IMR-90 (cell line): Measurements from ENCODE around the gene CD151. TPM values are rescaled to one million over a fixed set of nuclear protein-coding genes. Genes with fewer than 3 reads are reported as not detected.
A peak's percentile ranks its signal among the peaks of the same experiment; 100 is the strongest.

Experiments
- ATAC-seq: fragments of 200-7000 bp; cut with Tn5 transposase; 2 replicates; pipeline ENCODE4 v1.9.1; 2020; ENCODE audit warnings: low read depth, mild to moderate bottlenecking, moderate library complexity
- BruUV-seq: library from RNA; stranded (reverse); fragments of 400-500 nt; replicated peaks from 2 replicates; lab custom pipeline; 2021; lab: Mats Ljungman, UMichigan
- CTCF ChIA-PET: fragments of 300-600 bp; formaldehyde crosslinking; extraction: SDS; loops from one replicate; lab custom pipeline; 2021; ENCODE audit warnings: antibody characterized with exemption; lab: Yijun Ruan, JAX
- POLR2A ChIA-PET: fragments of 300-600 bp; sonication (Branson Sonifier 250); formaldehyde crosslinking; loops from one replicate; lab custom pipeline; 2022; ENCODE audit warnings: antibody characterized with exemption; ENCODE audit not compliant: unreplicated experiment; lab: Charles Lee
- DNase-seq: peaks from one replicate; pipeline ENCODE4 v3.0.0; 2013
- H2AFZ ChIP-seq: replicated peaks from 2 replicates; pipeline ENCODE3; 2013; ENCODE audit warnings: low read length, mild to moderate bottlenecking; ENCODE audit not compliant: poor library complexity
- H2AK5ac ChIP-seq: 2 replicates; pipeline ENCODE4 v1.6.1; 2013; ENCODE audit warnings: low read depth, low read length, inconsistent platforms
- H2AK9ac ChIP-seq: replicated peaks from 2 replicates; pipeline ENCODE3; 2013; ENCODE audit warnings: mild to moderate bottlenecking, low read depth, low read length, moderate library complexity; ENCODE audit not compliant: poor library complexity
- H2BK120ac ChIP-seq: 2 replicates; pipeline ENCODE4 v1.6.1; 2013; ENCODE audit warnings: low read depth, low read length, inconsistent platforms
- H2BK15ac ChIP-seq: 3 replicates; pipeline ENCODE4 v1.6.1; 2013; ENCODE audit warnings: low read depth, low read length, inconsistent platforms
- H2BK20ac ChIP-seq: 2 replicates; pipeline ENCODE4 v1.6.1; 2013; ENCODE audit warnings: low read depth, mild to moderate bottlenecking, inconsistent platforms, low read length, moderate library complexity
- H2BK5ac ChIP-seq: 2 replicates; pipeline ENCODE4 v1.6.1; 2013; ENCODE audit warnings: mild to moderate bottlenecking, low read depth, low read length, inconsistent platforms; ENCODE audit not compliant: poor library complexity, severe bottlenecking
- H3K14ac ChIP-seq: replicated peaks from 2 replicates; pipeline ENCODE4 v1.6.1; 2013; ENCODE audit warnings: low read depth, low read length, inconsistent platforms
- H3K18ac ChIP-seq: 2 replicates; pipeline ENCODE4 v1.6.1; 2013; ENCODE audit warnings: low read depth, low read length, control low read depth
- H3K23ac ChIP-seq: 2 replicates; pipeline ENCODE4 v1.6.1; 2013; ENCODE audit warnings: low read depth, low read length, inconsistent platforms
- H3K27ac ChIP-seq: 2 replicates; pipeline ENCODE4 v1.5.1; 2013; ENCODE audit warnings: mild to moderate bottlenecking, control low read depth, low read length; ENCODE audit not compliant: insufficient read depth
- H3K27me3 ChIP-seq: 2 replicates; pipeline ENCODE4 v1.6.1; 2013; ENCODE audit warnings: low read length; ENCODE audit not compliant: control insufficient read depth, insufficient read depth
- H3K36me3 ChIP-seq: 2 replicates; pipeline ENCODE4 v1.6.1; 2013; ENCODE audit warnings: low read length, mixed read lengths; ENCODE audit not compliant: control insufficient read depth, insufficient read depth
- H3K4ac ChIP-seq: 2 replicates; pipeline ENCODE4 v1.6.1; 2013; ENCODE audit warnings: low read depth, low read length, inconsistent platforms
- H3K4me1 ChIP-seq: 2 replicates; pipeline ENCODE4 v1.6.1; 2013; ENCODE audit warnings: low read length, mixed read lengths; ENCODE audit not compliant: control insufficient read depth, insufficient read depth
- H3K4me2 ChIP-seq: 2 replicates; pipeline ENCODE4 v1.6.1; 2013; ENCODE audit warnings: low read depth, mild to moderate bottlenecking, control low read depth, low read length, moderate library complexity
- H3K4me3 ChIP-seq: 2 replicates; pipeline ENCODE4 v1.5.1; 2013; ENCODE audit warnings: low read depth, mild to moderate bottlenecking, control low read depth, low read length, moderate library complexity; ENCODE audit not compliant: insufficient read depth
- H3K56ac ChIP-seq: 2 replicates; pipeline ENCODE4 v1.6.1; 2013; ENCODE audit warnings: low read length, inconsistent platforms; ENCODE audit not compliant: insufficient read depth; ENCODE audit errors: extremely low read depth
- H3K79me1 ChIP-seq, 2 experiments: 2 replicates each; pipeline ENCODE4 v1.6.1; 2013; ENCODE audit warnings: low read length in 2 of 2, inconsistent platforms in 1 of 2, low read depth in 1 of 2
- H3K9ac ChIP-seq: 2 replicates; pipeline ENCODE4 v1.6.1; 2013; ENCODE audit warnings: low read depth, low read length, control low read depth
- H3K9me1 ChIP-seq: 2 replicates; pipeline ENCODE4 v1.6.1; 2013; ENCODE audit warnings: low read length, inconsistent platforms; ENCODE audit not compliant: insufficient read depth
- H3K9me3 ChIP-seq: 2 replicates; pipeline ENCODE4 v1.6.1; 2013; ENCODE audit warnings: low read length; ENCODE audit not compliant: control insufficient read depth, insufficient read depth
- H4K20me1 ChIP-seq: 2 replicates; pipeline ENCODE4 v1.6.1; 2013; ENCODE audit warnings: low read length, inconsistent platforms; ENCODE audit not compliant: insufficient read depth
- H4K5ac ChIP-seq: 2 replicates; pipeline ENCODE4 v1.6.1; 2013; ENCODE audit warnings: mild to moderate bottlenecking, low read depth, low read length, control low read depth
- H4K8ac ChIP-seq, 2 experiments: 2 replicates each; pipeline ENCODE4 v1.6.1; 2013; ENCODE audit warnings: low read depth in 2 of 2, low read length in 2 of 2, control low read depth in 1 of 2, inconsistent platforms in 1 of 2
- H4K91ac ChIP-seq: 2 replicates; pipeline ENCODE4 v1.6.1; 2013; ENCODE audit warnings: low read depth, low read length, inconsistent platforms; ENCODE audit not compliant: insufficient read depth
- BHLHE40 ChIP-seq: fragments of 150-350 bp; IDR thresholded peaks from 2 replicates; pipeline ENCODE4 v1.6.1; 2016; ENCODE audit warnings: mild to moderate bottlenecking, low read depth, low read length
- CHD1 ChIP-seq: IDR thresholded peaks from 2 replicates; pipeline ENCODE4 v1.6.1; 2012; ENCODE audit warnings: low read depth, low read length, improper control_type of control experiment
- CTCF ChIP-seq: conservative IDR thresholded peaks from 2 replicates; pipeline ENCODE4 v1.5.1; 2012; ENCODE audit warnings: mild to moderate bottlenecking, low read depth, low read length, improper control_type of control experiment
- ELK1 ChIP-seq: fragments of 150-350 bp; IDR thresholded peaks from 2 replicates; pipeline ENCODE4 v1.6.1; 2016; ENCODE audit warnings: low read depth, mild to moderate bottlenecking, low read length, moderate library complexity, borderline replicate concordance
- FOS ChIP-seq: fragments of 150-350 bp; IDR thresholded peaks from 2 replicates; pipeline ENCODE4 v1.6.1; 2016; ENCODE audit warnings: low read depth, low read length
- MAZ ChIP-seq: IDR thresholded peaks from 2 replicates; pipeline ENCODE4 v1.6.1; 2012; ENCODE audit warnings: low read depth, mild to moderate bottlenecking, low read length, improper control_type of control experiment, moderate library complexity, borderline replicate concordance
- MXI1 ChIP-seq: IDR thresholded peaks from 2 replicates; pipeline ENCODE4 v1.6.1; 2012; ENCODE audit warnings: low read depth, mild to moderate bottlenecking, low read length, moderate library complexity, borderline replicate concordance
- NFE2L2 ChIP-seq: fragments of 150-350 bp; IDR thresholded peaks from 2 replicates; pipeline ENCODE4 v1.6.1; 2016; ENCODE audit warnings: low read depth, mild to moderate bottlenecking, low read length
- POLR2A ChIP-seq: IDR thresholded peaks from 2 replicates; pipeline ENCODE4 v1.6.1; 2012; ENCODE audit warnings: mild to moderate bottlenecking, low read depth, low read length
- RAD21 ChIP-seq: IDR thresholded peaks from 2 replicates; pipeline ENCODE4 v1.6.1; 2012; ENCODE audit warnings: low read length, improper control_type of control experiment
- RCOR1 ChIP-seq: IDR thresholded peaks from 2 replicates; pipeline ENCODE4 v1.6.1; 2012; ENCODE audit warnings: mild to moderate bottlenecking, low read length, improper control_type of control experiment; ENCODE audit not compliant: insufficient replicate concordance
- RFX5 ChIP-seq: IDR thresholded peaks from 2 replicates; pipeline ENCODE4 v1.8.0; 2012; ENCODE audit warnings: low read depth, mild to moderate bottlenecking, low read length, moderate library complexity
- SMC3 ChIP-seq: fragments of 150-350 bp; IDR thresholded peaks from 2 replicates; pipeline ENCODE4 v1.6.1; 2016; ENCODE audit warnings: low read depth, mild to moderate bottlenecking, antibody characterized with exemption, low read length, moderate library complexity
- WGBS, 2 experiments: methylation state at CpG; one replicate each; pipeline versions ENCODE4 v1.1.5 to v1.1.7; 2013; ENCODE audit warnings: missing lambda C conversion rate in 2 of 2; ENCODE audit not compliant: insufficient read length in 1 of 2; ENCODE audit errors: extremely low coverage in 2 of 2; 5-methylcytosine and 5-hydroxymethylcytosine counted together
- dilution Hi-C: fragments of 300-500 bp; cut with HindIII; formaldehyde crosslinking; loops from one replicate; pipeline ENCODE4 v1.14.3; 2018; ENCODE audit warnings: low sequenced_read_pairs; ENCODE audit not compliant: unreplicated experiment
- in situ Hi-C: fragments of 300-500 bp; cut with MboI; formaldehyde crosslinking; loops from 3 replicates; pipeline ENCODE4 v1.14.3; 2019; ENCODE audit warnings: low sequenced_read_pairs, inconsistent platforms, mixed read lengths
- intact Hi-C: fragments of 100-400 bp; cut with micrococcal nuclease; formaldehyde crosslinking; loops from 2 replicates; pipeline ENCODE4 v1.10.0; 2022
- polyA plus RNA-seq, 3 experiments: library from polyadenylated mRNA; depleted of rRNA; stranded (reverse); fragments of >200 nt; gene quantifications; 2 replicates each; pipeline ENCODE4 v1.2.3, GENCODE V29; 2012; ENCODE audit warnings: low replicate concordance in 1 of 3
- total RNA-seq: library from RNA; depleted of rRNA; stranded (reverse); fragments of >200 nt; gene quantifications from 2 replicates; pipeline ENCODE4 v1.2.3, GENCODE V29; 2012

The CD151 gene
- total and polyA plus RNA-seq, 2 of the 4 experiments (the other 2 are of a cell fraction) = 1,150 to 1,267 TPM

GRCh38 chr11:783581-784015 is 49.2 kb upstream of the CD151 start:
- Histone ChIP-seq H3K36me3 (peaks cover 14% of the 10 kb centered on the region), H2AK5ac (peak overlapping the region; percentile 36; the same call in 1 of the 2 replicates), H3K4me2 (peak overlapping the region; percentile 52), H2BK5ac (no peak overlapping the region), H3K9me3 (no peaks in the 10 kb centered on the region), H3K18ac (no peak overlapping the region), H2BK120ac (no peak overlapping the region), H2AK9ac (peak overlapping the region; percentile 91), H3K4me3 (no peak overlapping the region), H3K56ac (no peak overlapping the region), H2BK20ac (no peak overlapping the region), H4K20me1 (peaks cover 16% of the 10 kb centered on the region), H4K5ac (no peak overlapping the region), H3K27ac (peak overlapping the region; percentile 46; the same call in 1 of the 2 replicates), H3K9me1 (no peaks in the 10 kb centered on the region), H3K4ac (peak overlapping the region; percentile 51), H3K14ac (no peak overlapping the region), H4K91ac (no peak overlapping the region), H2BK15ac (no peak overlapping the region), H3K79me1 (peaks cover 6 to 32% of the 10 kb centered on the region in 2 experiments), H3K9ac (no peak overlapping the region), H2AFZ (peak overlapping the region; percentile 87), H3K27me3 (no peaks in the 10 kb centered on the region), H3K4me1 (peaks cover 6% of the 10 kb centered on the region), H4K8ac (peak overlapping the region in 1 of 2 experiments; percentile 6; a peak in 1 of 4 replicates), H3K23ac (peak overlapping the region; percentile 61; the same call in 1 of the 2 replicates)
- no TSS peak for BruUV-seq
- 12% methylated on average over 16 of the region's 24 CpGs; no CpG with 5 or more reads in 1 of the 2 experiments for WGBS, 2 experiments
- peak; percentile 91 for ATAC-seq
- in situ Hi-C loops (no loop called here), intact Hi-C loops (loop anchor here (1.0 kb wide), 1 partner anchor 121 kb away; no protein-coding TSS in a partner anchor), dilution Hi-C loops (no loop called here)
- DNase-seq = peak; percentile 96
- POLR2A ChIA-PET = no interaction called here
- TF ChIP-seq ELK1 (no peak), SMC3 (peak; percentile 67), CHD1 (no peak), MAZ (peak; percentile 67), RFX5 (no peak), FOS (peak; percentile 14; the same call in 1 of the 2 replicates), NFE2L2 (0 out of 2 replicates have a peak, but pooled peaks have one; percentile 11), MXI1 (0 out of 2 replicates have a peak, but pooled peaks have one; percentile 68), RAD21 (peak; percentile 73), RCOR1 (peak; percentile 63), BHLHE40 (peak; percentile 97), POLR2A (no peak), CTCF (peak; percentile 86)
- CTCF ChIA-PET = interaction anchor here (0.6 to 2.2 kb wide), 3 partner anchors 13 to 50 kb away, joined by 3 to 10 read pairs (median 6); no protein-coding TSS in a partner anchor
